ENCODE measurements around the gene MAGI2. TPM values are rescaled to one million over a fixed set of nuclear protein-coding genes. Genes with fewer than 3 reads are reported as not detected.

The MAGI2 gene
- polyA plus RNA-seq, 1 donor, result 3.7 TPM

- DNase-seq (ENCODE audit: low read depth), result no peak
These were observed 1311.8 kb downstream of the MAGI2 start for GRCh38 chr7:78141522-78142281.

GRCh38 chr7:78140109-78140508, 1313.4 kb downstream of the MAGI2 start:
- no peak for DNase-seq (ENCODE audit: low read depth)

GRCh38 chr7:78139335-78139734, 1314.1 kb downstream of the MAGI2 start:
- no peak for DNase-seq (ENCODE audit: low read depth)

- no peak for DNase-seq (ENCODE audit: low read depth)
These were observed 1318.7 kb downstream of the MAGI2 start for GRCh38 chr7:78134774-78135173.

GRCh38 chr7:78134256-78134655, 1319.2 kb downstream of the MAGI2 start:
- no peak for DNase-seq (ENCODE audit: low read depth)

- DNase-seq (ENCODE audit: low read depth), result no peak
These were observed 1322.8 kb downstream of the MAGI2 start for GRCh38 chr7:78130446-78131215.

- no peak for DNase-seq (ENCODE audit: low read depth)
These were observed 1323.6 kb downstream of the MAGI2 start for GRCh38 chr7:78129865-78130264.

GRCh38 chr7:78127009-78127408, 1326.5 kb downstream of the MAGI2 start:
- no peak for DNase-seq (ENCODE audit: low read depth)

- DNase-seq (ENCODE audit: low read depth), result no peak
These were observed 1327.6 kb downstream of the MAGI2 start for GRCh38 chr7:78125884-78126283.

- no peak for DNase-seq (ENCODE audit: low read depth)
These were observed 1329.3 kb downstream of the MAGI2 start for GRCh38 chr7:78124216-78124615.

GRCh38 chr7:78121888-78122287, 1331.6 kb downstream of the MAGI2 start:
- DNase-seq (ENCODE audit: low read depth), result no peak

- DNase-seq (ENCODE audit: low read depth), result no peak
These were observed 1335.0 kb downstream of the MAGI2 start for GRCh38 chr7:78118470-78118869.

GRCh38 chr7:78115876-78116275, 1337.6 kb downstream of the MAGI2 start:
- no peak for DNase-seq (ENCODE audit: low read depth)

GRCh38 chr7:78114993-78115392, 1338.5 kb downstream of the MAGI2 start:
- DNase-seq (ENCODE audit: low read depth), result no peak

- no peak for DNase-seq (ENCODE audit: low read depth)
These were observed 1341.0 kb downstream of the MAGI2 start for GRCh38 chr7:78112488-78112887.

GRCh38 chr7:78111386-78111785, 1342.1 kb downstream of the MAGI2 start:
- no peak for DNase-seq (ENCODE audit: low read depth)

GRCh38 chr7:78103475-78103874, 1350.0 kb downstream of the MAGI2 start:
- DNase-seq (ENCODE audit: low read depth), result no peak

GRCh38 chr7:78101076-78101475, 1352.4 kb downstream of the MAGI2 start:
- DNase-seq (ENCODE audit: low read depth), result no peak

GRCh38 chr7:78099715-78100394, 1353.6 kb downstream of the MAGI2 start:
- no peak for DNase-seq (ENCODE audit: low read depth)

GRCh38 chr7:78095549-78095948, 1357.9 kb downstream of the MAGI2 start:
- DNase-seq (ENCODE audit: low read depth), result no peak

GRCh38 chr7:78092331-78092730, 1361.1 kb downstream of the MAGI2 start:
- no peak for DNase-seq (ENCODE audit: low read depth)

- no peak for DNase-seq (ENCODE audit: low read depth)
These were observed 1362.9 kb downstream of the MAGI2 start for GRCh38 chr7:78090616-78091015.
